ENCODE results near the gene NME3. TPM values are rescaled to one million over a fixed set of nuclear protein-coding genes. Genes with fewer than 3 reads are reported as not detected.
A peak's percentile ranks its signal among the peaks of the same experiment; 100 is the strongest.
"Not testable (repeated sequence)": the region's sequence is repeated elsewhere in the genome, so short reads cannot be mapped to it uniquely, and the experiment has no call there.

Gene NME3
- total RNA-seq, 1 donor from 2014 or later: 53.8 TPM

- Mint-ChIP-seq H3K27me3 (ENCODE audit: low read depth) (no peaks in the 10 kb centered on the region), H3K27ac (ENCODE audit: unreplicated experiment) (no peak overlapping the region), H3K4me1 (ENCODE audit: low read depth) (peaks cover 18% of the 10 kb centered on the region), H3K9me3 (ENCODE audit: low read depth) (no peaks in the 10 kb centered on the region), H3K4me3 (ENCODE audit: unreplicated experiment) (no peak overlapping the region), H3K36me3 (ENCODE audit: low read depth) (peaks cover 2% of the 10 kb centered on the region)
- TF ChIP-seq CTCF (IDR thresholded peaks at IDR 0.05): no peak
- DNase-seq (ENCODE audit: low spot score): peak; percentile 86
Observed at GRCh38 chr16:1740781-1741490, 30.4 kb downstream of the NME3 start.

GRCh38 chr16:1740234-1740633 is 31.1 kb downstream of the NME3 start:
- Mint-ChIP-seq H3K27ac (ENCODE audit: unreplicated experiment) (no peak overlapping the region), H3K27me3 (ENCODE audit: low read depth) (no peaks in the 10 kb centered on the region), H3K36me3 (ENCODE audit: low read depth) (peaks cover 2% of the 10 kb centered on the region), H3K4me1 (ENCODE audit: low read depth) (peaks cover 11% of the 10 kb centered on the region), H3K4me3 (ENCODE audit: unreplicated experiment) (no peak overlapping the region), H3K9me3 (ENCODE audit: low read depth) (no peaks in the 10 kb centered on the region)
- TF ChIP-seq CTCF (IDR thresholded peaks at IDR 0.05): no peak
- DNase-seq (ENCODE audit: low spot score): no peak

GRCh38 chr16:1734816-1735215 is 36.5 kb downstream of the NME3 start:
- no peak for TF ChIP-seq CTCF (IDR thresholded peaks at IDR 0.05)
- DNase-seq (ENCODE audit: low spot score): no peak
- Mint-ChIP-seq H3K4me3 (ENCODE audit: unreplicated experiment) (no peak overlapping the region), H3K4me1 (ENCODE audit: low read depth) (no peaks in the 10 kb centered on the region), H3K27me3 (ENCODE audit: low read depth) (no peaks in the 10 kb centered on the region), H3K36me3 (ENCODE audit: low read depth) (peaks cover 2% of the 10 kb centered on the region), H3K9me3 (ENCODE audit: low read depth) (no peaks in the 10 kb centered on the region), H3K27ac (ENCODE audit: unreplicated experiment) (no peak overlapping the region)

- no peak for TF ChIP-seq CTCF (IDR thresholded peaks at IDR 0.05)
- no peaks in the 10 kb centered on the region for H3K9me3 Mint-ChIP-seq (ENCODE audit: low read depth)
- no peak overlapping the region for H3K4me3 Mint-ChIP-seq (ENCODE audit: unreplicated experiment)
- no peak overlapping the region for H3K27ac Mint-ChIP-seq (ENCODE audit: unreplicated experiment)
- no peak for DNase-seq (ENCODE audit: low spot score)
- H3K36me3 Mint-ChIP-seq (ENCODE audit: low read depth): peaks cover 2% of the 10 kb centered on the region
- no peaks in the 10 kb centered on the region for H3K4me1 Mint-ChIP-seq (ENCODE audit: low read depth)
- H3K27me3 Mint-ChIP-seq (ENCODE audit: low read depth): no peaks in the 10 kb centered on the region
Observed at GRCh38 chr16:1734123-1734522, 37.2 kb downstream of the NME3 start.

- H3K36me3 Mint-ChIP-seq (ENCODE audit: low read depth); H3K4me1 Mint-ChIP-seq (ENCODE audit: low read depth); H3K27ac Mint-ChIP-seq (ENCODE audit: unreplicated experiment); H3K4me3 Mint-ChIP-seq (ENCODE audit: unreplicated experiment); DNase-seq (ENCODE audit: low spot score); H3K9me3 Mint-ChIP-seq (ENCODE audit: low read depth); H3K27me3 Mint-ChIP-seq (ENCODE audit: low read depth): not testable (repeated sequence)
Observed at GRCh38 chr16:1732551-1732987, 38.8 kb downstream of the NME3 start.

GRCh38 chr16:1732071-1732470 is 39.3 kb downstream of the NME3 start:
- H3K27ac Mint-ChIP-seq (ENCODE audit: unreplicated experiment): no peak overlapping the region
- peaks cover 13% of the 10 kb centered on the region for H3K36me3 Mint-ChIP-seq (ENCODE audit: low read depth)
- H3K4me1 Mint-ChIP-seq (ENCODE audit: low read depth): no peaks in the 10 kb centered on the region
- no peak for DNase-seq (ENCODE audit: low spot score)
- no peak overlapping the region for H3K4me3 Mint-ChIP-seq (ENCODE audit: unreplicated experiment)
- TF ChIP-seq CTCF (IDR thresholded peaks at IDR 0.05): no peak
- no peaks in the 10 kb centered on the region for H3K27me3 Mint-ChIP-seq (ENCODE audit: low read depth)
- H3K9me3 Mint-ChIP-seq (ENCODE audit: low read depth): no peaks in the 10 kb centered on the region
